ENCODE measurements around the gene NNT. TPM values are rescaled to one million over a fixed set of nuclear protein-coding genes. Genes with fewer than 3 reads are reported as not detected.
A peak's percentile ranks its signal among the peaks of the same experiment; 100 is the strongest.
"Not testable (repeated sequence)": the region's sequence is repeated elsewhere in the genome, so short reads cannot be mapped to it uniquely, and the experiment has no call there.

The NNT gene
- total and polyA plus RNA-seq, 11 donors: 53.8 to 631 (median 362) TPM

DNA sequence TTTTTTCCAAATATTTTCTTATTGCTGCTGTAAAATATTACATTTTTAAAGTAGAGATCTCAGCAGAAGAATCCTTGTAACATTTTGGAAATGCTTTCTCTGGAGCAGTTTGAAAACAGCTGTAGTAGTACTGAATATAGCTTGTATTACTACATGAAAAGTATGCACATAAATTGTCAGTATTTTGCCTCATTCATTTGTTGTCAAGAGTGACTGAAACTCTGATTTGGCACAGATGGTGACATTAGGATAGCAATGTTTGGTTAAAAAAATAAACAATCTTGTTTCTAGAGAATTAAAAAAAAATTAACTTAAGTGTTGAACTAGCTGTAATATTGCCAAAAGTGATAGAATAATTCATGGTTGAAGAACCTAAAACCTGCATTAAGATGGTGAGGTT is 90.4 kb downstream of the NNT start:
- DNase-seq: no peak
- peaks cover 0 to 22% (median 0%) of the 10 kb centered on the region in 9 donors for H3K36me3 ChIP-seq
- ATAC-seq: no peak
- no peaks in the 10 kb centered on the region for H3K27me3 ChIP-seq
- H3K27ac ChIP-seq: no peak overlapping the region
- no peak for TF ChIP-seq POLR2A (IDR thresholded peaks at IDR 0.05)
- TF ChIP-seq, protein P1, sequence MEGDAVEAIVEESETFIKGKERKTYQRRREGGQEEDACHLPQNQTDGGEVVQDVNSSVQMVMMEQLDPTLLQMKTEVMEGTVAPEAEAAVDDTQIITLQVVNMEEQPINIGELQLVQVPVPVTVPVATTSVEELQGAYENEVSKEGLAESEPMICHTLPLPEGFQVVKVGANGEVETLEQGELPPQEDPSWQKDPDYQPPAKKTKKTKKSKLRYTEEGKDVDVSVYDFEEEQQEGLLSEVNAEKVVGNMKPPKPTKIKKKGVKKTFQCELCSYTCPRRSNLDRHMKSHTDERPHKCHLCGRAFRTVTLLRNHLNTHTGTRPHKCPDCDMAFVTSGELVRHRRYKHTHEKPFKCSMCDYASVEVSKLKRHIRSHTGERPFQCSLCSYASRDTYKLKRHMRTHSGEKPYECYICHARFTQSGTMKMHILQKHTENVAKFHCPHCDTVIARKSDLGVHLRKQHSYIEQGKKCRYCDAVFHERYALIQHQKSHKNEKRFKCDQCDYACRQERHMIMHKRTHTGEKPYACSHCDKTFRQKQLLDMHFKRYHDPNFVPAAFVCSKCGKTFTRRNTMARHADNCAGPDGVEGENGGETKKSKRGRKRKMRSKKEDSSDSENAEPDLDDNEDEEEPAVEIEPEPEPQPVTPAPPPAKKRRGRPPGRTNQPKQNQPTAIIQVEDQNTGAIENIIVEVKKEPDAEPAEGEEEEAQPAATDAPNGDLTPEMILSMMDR (IDR thresholded peaks at IDR 0.05): no peak
- intact Hi-C loops (cut with DNase I): no loop called here
- H3K9me3 ChIP-seq: no peaks in the 10 kb centered on the region
- peaks cover 0 to 10% (median 0%) of the 10 kb centered on the region in 12 donors for H3K4me1 ChIP-seq
- H3K4me3 ChIP-seq: no peak overlapping the region

DNA sequence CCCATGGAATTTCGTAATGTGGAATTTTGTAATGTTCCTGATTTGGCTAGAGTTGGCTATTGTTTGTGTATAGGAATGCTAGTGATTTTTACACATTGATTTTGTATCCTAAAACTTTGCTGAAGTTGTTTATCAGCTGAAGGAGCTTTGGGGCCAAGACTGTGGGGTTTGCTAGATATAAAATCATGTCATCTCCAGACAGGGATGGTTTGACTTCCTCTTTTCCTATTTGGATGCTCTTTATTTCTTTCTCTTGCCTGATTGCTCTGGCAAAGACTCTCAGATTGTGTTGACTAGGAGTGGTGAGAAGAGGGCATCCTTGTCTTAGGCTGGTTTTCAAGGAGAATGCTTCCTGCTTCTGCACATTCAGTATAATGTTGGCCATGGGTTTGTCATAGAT is 91.0 kb downstream of the NNT start:
- Histone ChIP-seq H3K4me3 (no peak overlapping the region), H3K36me3 (peaks cover 0 to 22% (median 0%) of the 10 kb centered on the region in 9 donors), H3K4me1 (peaks cover 0 to 10% (median 0%) of the 10 kb centered on the region in 12 donors), H3K27me3 (no peaks in the 10 kb centered on the region), H3K9me3 (no peaks in the 10 kb centered on the region), H3K27ac (no peak overlapping the region)
- DNase-seq (no peak), ATAC-seq (no peak)
- intact Hi-C loops (cut with DNase I): no loop called here
- TF ChIP-seq, protein P1 (IDR thresholded peaks at IDR 0.05): no peak
- no peak for TF ChIP-seq POLR2A (IDR thresholded peaks at IDR 0.05)
- 93 to 97% (median 95%) methylated on average over 1 of the region's 1 CpG for WGBS, 4 donors

DNA sequence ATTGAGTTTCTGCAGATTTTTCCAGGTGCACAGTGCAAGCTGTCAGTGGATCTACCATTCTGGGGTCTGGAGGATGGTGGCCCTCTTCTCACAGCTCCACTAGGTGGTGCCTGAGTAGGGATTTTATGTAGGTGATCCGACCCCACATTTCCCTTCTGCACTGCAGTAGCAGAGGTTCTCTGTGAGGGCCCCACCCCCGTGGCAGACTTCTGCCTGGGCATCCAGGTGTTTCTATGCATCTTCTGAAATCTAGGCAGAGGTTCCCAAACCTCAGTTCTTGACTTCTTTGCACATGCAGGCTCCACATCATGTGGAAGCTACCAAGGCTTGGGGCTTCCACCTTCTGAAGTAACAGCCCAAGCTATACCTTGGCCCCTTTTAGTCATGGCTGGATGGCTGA is 93.5 kb downstream of the NNT start:
- H3K9me3 ChIP-seq; H3K27ac ChIP-seq; H3K4me3 ChIP-seq; H3K27me3 ChIP-seq; ATAC-seq; intact Hi-C loops (cut with DNase I); DNase-seq: not testable (repeated sequence)
- peaks cover 0 to 25% (median 3%) of the 10 kb centered on the region in 12 donors for H3K4me1 ChIP-seq
- peaks cover 0 to 25% (median 6%) of the 10 kb centered on the region in 9 donors for H3K36me3 ChIP-seq
- 92 to 100% (median 99%) methylated on average over 2 of the region's 2 CpGs for WGBS, 4 donors

DNA sequence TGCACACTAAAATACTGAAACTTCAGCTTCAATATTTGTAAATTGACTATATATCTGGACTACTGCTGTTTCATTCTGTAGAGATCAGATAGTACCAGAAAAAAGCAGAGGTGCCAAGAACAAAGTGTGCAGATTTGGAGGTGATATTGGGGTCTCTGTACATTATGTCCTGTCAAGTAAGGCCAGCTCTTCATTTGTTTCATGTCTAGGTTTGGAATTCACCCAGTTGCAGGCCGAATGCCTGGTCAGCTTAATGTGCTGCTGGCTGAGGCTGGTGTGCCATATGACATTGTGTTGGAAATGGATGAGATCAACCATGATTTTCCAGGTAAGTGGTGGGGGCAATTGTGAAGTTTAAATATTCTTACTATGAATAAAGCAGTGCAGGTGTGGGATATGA is 96.9 kb downstream of the NNT start:
- Histone ChIP-seq H3K9me3 (no peaks in the 10 kb centered on the region), H3K4me1 (peaks cover 0 to 44% (median 6%) of the 10 kb centered on the region in 12 donors), H3K36me3 (peaks cover 0 to 51% (median 32%) of the 10 kb centered on the region in 9 donors), H3K27me3 (no peaks in the 10 kb centered on the region), H3K27ac (peak overlapping the region in 4 of 12 donors; percentile 4 to 48 (median 36)), H3K4me3 (no peak overlapping the region)
- peak; percentile 58 to 78 (median 65) for ATAC-seq
- intact Hi-C loops (cut with DNase I): no loop called here
- DNase-seq: peak in 1 of 5 donors; percentile 34
- TF ChIP-seq, protein P1 (IDR thresholded peaks at IDR 0.05): no peak
- no peak for TF ChIP-seq POLR2A (IDR thresholded peaks at IDR 0.05)
- WGBS, 4 donors: 43 to 55% (median 51%) methylated on average over 1 of the region's 1 CpG

DNA sequence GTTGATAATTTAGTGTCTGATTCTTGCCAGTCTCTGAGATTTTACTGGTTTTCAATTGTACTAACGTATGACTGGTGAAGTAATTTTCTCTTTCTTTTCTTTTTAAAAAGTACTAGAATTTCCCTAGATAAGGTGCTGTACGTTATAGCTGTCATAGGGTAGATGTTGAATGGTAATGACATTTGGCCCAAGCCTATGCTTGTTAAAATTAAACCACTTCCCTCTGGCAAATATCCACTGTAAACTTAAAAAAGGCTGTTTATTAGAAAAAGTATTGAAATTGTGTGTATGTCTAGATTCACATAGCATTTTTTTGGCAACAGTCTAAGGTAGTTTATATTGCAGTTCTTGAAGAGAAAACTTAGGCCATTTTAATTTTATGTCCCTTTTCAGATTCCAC is 97.6 kb downstream of the NNT start:
- Histone ChIP-seq H3K9me3 (no peaks in the 10 kb centered on the region), H3K27ac (peak overlapping the region in 3 of 12 donors; percentile 4 to 48 (median 4)), H3K4me1 (peaks cover 0 to 44% (median 6%) of the 10 kb centered on the region in 12 donors), H3K36me3 (peaks cover 0 to 53% (median 38%) of the 10 kb centered on the region in 9 donors), H3K4me3 (no peak overlapping the region), H3K27me3 (no peaks in the 10 kb centered on the region)
- DNase-seq: no peak
- ATAC-seq: no peak
- TF ChIP-seq, protein P1 (IDR thresholded peaks at IDR 0.05): no peak
- TF ChIP-seq POLR2A (IDR thresholded peaks at IDR 0.05): no peak
- 57 to 69% (median 62%) methylated on average over 2 of the region's 2 CpGs for WGBS, 4 donors
- intact Hi-C loops (cut with DNase I): no loop called here

All from heart left ventricle (tissue), 16 donors.